HCT116 (cell line): ENCODE data around the gene AGRP. TPM values are rescaled to one million over a fixed set of nuclear protein-coding genes. Genes with fewer than 3 reads are reported as not detected.

Experiments used
- ATAC-seq: fragments of 200-7000 bp; cut with Tn5 transposase; 2 replicates; pipeline ENCODE4 v1.9.1; 2020; ENCODE audit warnings: mild to moderate bottlenecking, moderate library complexity
- BruUV-seq: library from RNA; stranded (reverse); fragments of 400-500 nt; replicated peaks from 2 replicates; lab custom pipeline; 2021; lab: Mats Ljungman, UMichigan
- CTCF ChIA-PET: fragments of 300-600 bp; sonication (Branson Sonifier 250); formaldehyde crosslinking; loops from one replicate; lab custom pipeline; 2021; ENCODE audit warnings: antibody characterized with exemption; lab: Charles Lee
- POLR2A ChIA-PET: fragments of 300-600, 350-600 bp; sonication (Branson Sonifier 250); formaldehyde crosslinking; loops from one replicate; lab custom pipeline; 2021; ENCODE audit warnings: antibody characterized with exemption; lab: Charles Lee
- RAD21 ChIA-PET, 2 experiments: fragments of 300-600 bp; sonication (Branson Sonifier 250); formaldehyde crosslinking; loops; one replicate each; lab custom pipeline; 2023; ENCODE audit warnings: low total read pairs in 2 of 2; ENCODE audit not compliant: uncharacterized antibody in 2 of 2, unreplicated experiment in 2 of 2, low non-redundant PET in 1 of 2; lab: Charles Lee
- DNase-seq: peaks from one replicate; pipeline ENCODE4 v3.0.0-alpha.2; 2010; ENCODE audit warnings: low read depth, low spot score
- H2AFZ ChIP-seq: fragments of 200-600 bp; shearing (Covaris generic), sonication (generic); 2 replicates; pipeline ENCODE4 v1.6.1; 2017; ENCODE audit warnings: low read depth, mixed run types, mixed read lengths, antibody characterized with exemption, low read length; ENCODE audit not compliant: poor library complexity, severe bottlenecking
- H3K27ac ChIP-seq: 2 replicates; pipeline ENCODE4 v1.5.1; 2012; ENCODE audit warnings: low read depth, low read length
- H3K27me3 ChIP-seq: fragments of 200-600 bp; sonication (generic); 2 replicates; pipeline ENCODE4 v1.6.1; 2016; ENCODE audit warnings: mixed run types, low read length, mixed read lengths; ENCODE audit not compliant: insufficient read depth
- H3K36me3 ChIP-seq, 2 experiments: fragments of 200-500 bp in 1 of 2; fragments of 200-600 bp in 1 of 2; sonication (Bioruptor generic) in 1 of 2; sonication (generic) in 1 of 2; 2 replicates each; pipeline versions ENCODE4 v1.5.1 to v1.6.1; 2014 to 2016; ENCODE audit warnings: low read length in 2 of 2, inconsistent platforms in 1 of 2, mixed read lengths in 1 of 2, mixed run types in 1 of 2; ENCODE audit not compliant: insufficient read depth in 2 of 2, control insufficient read depth in 1 of 2
- H3K4me1 ChIP-seq, 2 experiments: fragments of 200-600 bp in 1 of 2; sonication (generic) in 1 of 2; 2 replicates each; pipeline versions ENCODE4 v1.5.1 to v1.6.1; 2012 to 2017; ENCODE audit warnings: low read length in 2 of 2, inconsistent platforms in 1 of 2, mild to moderate bottlenecking in 1 of 2, mixed read lengths in 1 of 2, mixed run types in 1 of 2, moderate library complexity in 1 of 2; ENCODE audit not compliant: insufficient read depth in 2 of 2, control insufficient read depth in 1 of 2
- H3K4me2 ChIP-seq: fragments of 200-600 bp; sonication (generic); 2 replicates; pipeline ENCODE4 v1.6.1; 2017; ENCODE audit warnings: mixed run types, low read length, mixed read lengths
- H3K4me3 ChIP-seq, 2 experiments: fragments of 200-600 bp in 1 of 2; sonication (generic) in 1 of 2; replicated peaks in 1 of 2; 2 replicates each; pipeline ENCODE4 v1.5.1; 2011 to 2016; ENCODE audit warnings: low read length in 2 of 2, control low read depth in 1 of 2, low read depth in 1 of 2, mild to moderate bottlenecking in 1 of 2, mixed read lengths in 1 of 2, mixed run types in 1 of 2
- H3K79me2 ChIP-seq: fragments of 200-600 bp; sonication (generic); 2 replicates; pipeline ENCODE4 v1.6.1; 2017; ENCODE audit warnings: mild to moderate bottlenecking, mixed run types, low read length, moderate library complexity, mixed read lengths; ENCODE audit not compliant: insufficient read depth
- H3K9ac ChIP-seq: fragments of 200-600 bp; sonication (generic); 2 replicates; pipeline ENCODE4 v1.6.1; 2016; ENCODE audit warnings: low read length, mixed read lengths
- H3K9me2 ChIP-seq: fragments of 200-600 bp; sonication (generic), shearing (Covaris generic); 2 replicates; pipeline ENCODE4 v1.6.1; 2017; ENCODE audit warnings: mixed run types, mild to moderate bottlenecking, moderate library complexity; ENCODE audit not compliant: insufficient read depth
- H3K9me3 ChIP-seq, 2 experiments: fragments of 200-500 bp in 1 of 2; fragments of 200-600 bp in 1 of 2; sonication (Bioruptor generic) in 1 of 2; sonication (generic) in 1 of 2; 2 replicates each; pipeline ENCODE4 v1.6.1; 2014 to 2017; ENCODE audit warnings: low read length in 2 of 2, mixed read lengths in 2 of 2, inconsistent platforms in 1 of 2, low read depth in 1 of 2, mild to moderate bottlenecking in 1 of 2, mixed run types in 1 of 2, moderate library complexity in 1 of 2; ENCODE audit not compliant: control insufficient read depth in 1 of 2, insufficient read depth in 1 of 2
- H4K20me1 ChIP-seq: fragments of 200-600 bp; sonication (generic), shearing (Covaris generic); 2 replicates; pipeline ENCODE4 v1.6.1; 2017; ENCODE audit warnings: mixed run types, mild to moderate bottlenecking, moderate library complexity; ENCODE audit not compliant: insufficient read depth
- CEBPB ChIP-seq: IDR thresholded peaks from 2 replicates; pipeline ENCODE4 v1.6.1; 2012; ENCODE audit warnings: low read depth
- ELF1 ChIP-seq: IDR thresholded peaks from 2 replicates; pipeline ENCODE4 v1.6.1; 2012; ENCODE audit warnings: low read depth, borderline replicate concordance
- EZH2 ChIP-seq: fragments of 200-600 bp; sonication (generic); IDR thresholded peaks from 2 replicates; pipeline ENCODE4 v1.6.1; 2017; ENCODE audit warnings: antibody characterized with exemption, mixed run types
- EZH2phosphoT487 ChIP-seq: fragments of 200-600 bp; IDR thresholded peaks from 2 replicates; pipeline ENCODE4 v1.6.1; 2018; ENCODE audit warnings: antibody characterized with exemption, borderline replicate concordance
- JUND ChIP-seq: IDR thresholded peaks from 2 replicates; pipeline ENCODE4 v1.6.1; 2012
- POLR2A ChIP-seq: IDR thresholded peaks from 2 replicates; pipeline ENCODE4 v1.7.0; 2011; ENCODE audit warnings: borderline replicate concordance; ENCODE audit not compliant: insufficient read depth, insufficient read length; ENCODE audit errors: extremely low read depth
- RAD21 ChIP-seq: IDR thresholded peaks from 2 replicates; pipeline ENCODE4 v1.6.1; 2012; ENCODE audit warnings: low read depth, mild to moderate bottlenecking
- SIN3A ChIP-seq: IDR thresholded peaks from 2 replicates; pipeline ENCODE4 v1.6.1; 2012; ENCODE audit warnings: low read depth
- SP1 ChIP-seq: IDR thresholded peaks from 2 replicates; pipeline ENCODE4 v1.6.1; 2012; ENCODE audit warnings: low read depth
- TCF7L2 ChIP-seq: IDR thresholded peaks from 2 replicates; pipeline ENCODE4 v1.7.0; 2011; ENCODE audit warnings: borderline replicate concordance, inconsistent platforms; ENCODE audit not compliant: insufficient read depth, insufficient read length; ENCODE audit errors: extremely low read depth
- YY1 ChIP-seq: IDR thresholded peaks from 2 replicates; pipeline ENCODE4 v1.6.1; 2011; ENCODE audit warnings: low read length, low read depth, moderate library complexity, mild to moderate bottlenecking; ENCODE audit not compliant: insufficient replicate concordance; ENCODE audit errors: extremely low read depth
- intact Hi-C: fragments of 100-400 bp; cut with micrococcal nuclease; formaldehyde crosslinking; loops from 2 replicates; pipeline ENCODE4 v1.10.0; 2022
- total RNA-seq: library from RNA; stranded (reverse); gene quantifications from one replicate; pipeline ENCODE4 v1.2.1, GENCODE V29; 2021; ENCODE audit not compliant: unreplicated experiment
- TF ChIP-seq, protein P1 (sequence below): IDR thresholded peaks from 2 replicates; pipeline ENCODE4 v1.6.1; 2012
- TF ChIP-seq, protein P2 (sequence below): IDR thresholded peaks from 2 replicates; pipeline ENCODE4 v1.6.1; 2012

Gene AGRP
- total RNA-seq, 1 experiment from 2014 or later: not detected

DNA sequence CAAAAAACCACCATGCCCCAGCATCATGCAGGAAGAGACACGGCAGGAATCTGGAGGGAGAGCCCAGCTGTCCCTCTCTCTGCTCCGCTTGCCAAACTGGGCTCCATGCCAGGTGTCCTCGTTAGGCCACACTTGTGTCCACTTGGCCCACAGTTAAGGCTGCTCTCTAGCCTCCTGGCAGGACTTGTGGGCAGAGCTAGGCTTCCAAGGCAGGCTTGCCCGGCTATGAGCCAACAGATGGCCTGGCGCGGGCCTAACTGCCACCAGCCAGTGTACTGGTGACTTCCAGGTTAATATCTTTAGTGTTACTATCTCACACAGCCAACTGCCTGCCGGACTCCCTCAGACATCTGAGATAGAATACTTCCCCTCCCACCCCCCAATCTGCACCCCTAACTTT is 13.0 kb downstream of the AGRP start:
- Histone ChIP-seq H3K9me2 (no peaks in the 10 kb centered on the region), H3K79me2 (peaks cover 18% of the 10 kb centered on the region; the same call in 1 of the 2 replicates), H3K27me3 (no peaks in the 10 kb centered on the region), H3K4me1 (peaks cover 3 to 8% of the 10 kb centered on the region in 2 experiments; a peak in 3 of 4 replicates), H3K4me3 (no peak overlapping the region), H3K9me3 (no peaks in the 10 kb centered on the region), H3K36me3 (no peaks in the 10 kb centered on the region), H3K9ac (no peak overlapping the region), H3K27ac (no peak overlapping the region), H2AFZ (no peak overlapping the region), H4K20me1 (no peaks in the 10 kb centered on the region), H3K4me2 (no peak overlapping the region)
- no TSS peak for BruUV-seq
- ChIA-PET CTCF (interaction anchor here (0.8 kb wide), 1 partner anchor 10 kb away, joined by 5 read pairs; no protein-coding TSS in a partner anchor), POLR2A (interaction anchor here (1.0 kb wide), 1 partner anchor 10 kb away, joined by 4 read pairs; the partner anchor contains the start of gene ATP6V0D1), RAD21 (no interaction called here)
- ATAC-seq (no peak), DNase-seq (no peak)
- intact Hi-C loops: no loop called here
- no peak for TF ChIP-seq POLR2A
- no peak for TF ChIP-seq CEBPB
- TF ChIP-seq, protein P1, sequence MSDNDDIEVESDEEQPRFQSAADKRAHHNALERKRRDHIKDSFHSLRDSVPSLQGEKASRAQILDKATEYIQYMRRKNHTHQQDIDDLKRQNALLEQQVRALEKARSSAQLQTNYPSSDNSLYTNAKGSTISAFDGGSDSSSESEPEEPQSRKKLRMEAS: no peak
- no peak for TF ChIP-seq EZH2
- no peak for TF ChIP-seq EZH2phosphoT487
- TF ChIP-seq, protein P2, sequence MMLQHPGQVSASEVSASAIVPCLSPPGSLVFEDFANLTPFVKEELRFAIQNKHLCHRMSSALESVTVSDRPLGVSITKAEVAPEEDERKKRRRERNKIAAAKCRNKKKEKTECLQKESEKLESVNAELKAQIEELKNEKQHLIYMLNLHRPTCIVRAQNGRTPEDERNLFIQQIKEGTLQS: no peak
- TF ChIP-seq SIN3A: no peak
- TF ChIP-seq JUND: no peak
- TF ChIP-seq TCF7L2: no peak
- no peak for TF ChIP-seq YY1
- TF ChIP-seq ELF1: no peak
- no peak for TF ChIP-seq RAD21
- TF ChIP-seq SP1: no peak
